Measurements from ENCODE around the gene ZNF879. TPM values are rescaled to one million over a fixed set of nuclear protein-coding genes. Genes with fewer than 3 reads are reported as not detected.

Gene ZNF879
- total and polyA plus RNA-seq, 2 of the 13 experiments (the other 11 are each of a cell fraction or from before 2014, with no cell fraction given): 0.83 to 2.8 TPM

DNA sequence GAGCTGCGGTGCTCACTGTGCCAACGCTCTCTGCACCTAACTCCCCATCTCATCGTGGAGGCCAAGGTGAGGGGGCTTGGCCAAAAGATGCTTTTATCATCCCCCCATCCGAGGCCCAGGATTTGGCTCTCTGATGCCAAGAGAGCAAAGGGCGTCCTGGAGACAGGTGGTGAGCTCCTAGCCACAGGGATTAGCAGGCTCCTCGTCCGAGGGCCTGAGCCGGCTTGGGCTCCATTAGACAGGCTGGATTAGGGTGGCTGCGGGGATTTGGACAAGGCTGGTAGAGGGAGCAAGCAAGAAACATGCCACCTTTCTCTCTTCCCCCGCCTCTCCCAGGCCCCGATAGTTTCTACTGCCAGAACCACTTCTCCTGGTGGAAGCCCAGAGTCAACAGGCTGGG lies 27.4 kb upstream of the ZNF879 start (continued):
- TF ChIP-seq CREB1 (IDR thresholded peaks at IDR 0.05) (no peak), CREB1 (CRISPR knock-in tag; IDR thresholded peaks at IDR 0.05) (no peak), ZSCAN22 (CRISPR knock-in tag; IDR thresholded peaks at IDR 0.05) (no peak)

DNA sequence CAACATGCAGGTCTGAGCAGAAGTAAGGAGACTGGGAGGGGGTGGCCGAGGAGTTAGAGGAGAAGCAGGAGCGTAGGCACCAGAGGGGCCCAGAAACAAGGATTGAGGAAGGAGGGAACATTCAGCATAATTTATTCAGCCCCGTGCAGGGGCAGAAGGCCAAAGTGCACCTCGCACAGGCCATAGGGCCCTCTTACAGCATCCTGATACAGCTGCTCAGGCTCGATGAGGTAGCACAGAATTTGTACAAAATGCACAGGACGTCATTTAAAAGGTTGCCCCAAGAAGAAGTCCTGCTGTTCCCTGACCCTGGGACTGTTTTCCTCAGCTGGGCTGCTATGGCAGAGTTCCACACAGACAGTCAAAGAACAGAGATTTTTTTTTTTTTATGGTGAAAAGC lies 26.4 kb upstream of the ZNF879 start:
- no peaks in the 10 kb centered on the region; a peak in 1 of 5 replicates for H3K27me3 ChIP-seq (ENCODE audit: control insufficient read depth in 1 of 2, insufficient read depth in 2 of 2, low read length in 2 of 2)
- no peaks in the 10 kb centered on the region for H3K4me1 ChIP-seq (ENCODE audit: insufficient read depth, low read length)
- POLR2A ChIA-PET: no interaction called here
- in situ Hi-C loops (cut with HindIII; ENCODE audit: extremely low pct_ligation_motif_present, low pct_unique_long_range_greater_than_20kb) (no loop called here), intact Hi-C loops (cut with micrococcal nuclease; ENCODE audit: unreplicated experiment) (no loop called here)
- no peak overlapping the region for H3K27ac ChIP-seq (ENCODE audit: extremely low read length, insufficient read depth, low read length)
- FAIRE-seq (no peak), DNase-seq (ENCODE audit: low spot score) (no peak), ATAC-seq (no peak)
- WGBS (ENCODE audit: low lambda C conversion rate): 10% methylated on average over 6 of the region's 6 CpGs
- no peaks in the 10 kb centered on the region for H3K79me2 ChIP-seq (ENCODE audit: insufficient read depth, low read length)
- H3K4me3 ChIP-seq (replicated peaks in 1 of 3; ENCODE audit: insufficient read depth in 1 of 3, low read depth in 2 of 3, low read length in 3 of 3): no peak overlapping the region
- no peak overlapping the region for H3K9ac ChIP-seq (ENCODE audit: insufficient read depth, low read depth, low read length)
- no TSS peak for BruUV-seq (replicated peaks)
- H2AFZ ChIP-seq (ENCODE audit: low read length): no peak overlapping the region
- no peaks in the 10 kb centered on the region for H4K20me1 ChIP-seq (ENCODE audit: insufficient read depth, low read length)
- CTCF ChIA-PET (ENCODE audit: low intra/inter-chr PET ratio, low total read pairs): no interaction called here
- H3K4me2 ChIP-seq (ENCODE audit: low read depth, low read length): no peak overlapping the region
- H3K9me3 ChIP-seq (ENCODE audit: low read length): peaks cover 18% of the 10 kb centered on the region; the same call in 1 of the 2 replicates
- no peaks in the 10 kb centered on the region for H3K36me3 ChIP-seq (replicated peaks in 1 of 2; ENCODE audit: control insufficient read depth in 1 of 2, insufficient read depth in 2 of 2, low read length in 2 of 2)
- no peak for TF ChIP-seq ISX (CRISPR knock-in tag; conservative IDR thresholded peaks at IDR 0.05)
- TF ChIP-seq, protein P1, sequence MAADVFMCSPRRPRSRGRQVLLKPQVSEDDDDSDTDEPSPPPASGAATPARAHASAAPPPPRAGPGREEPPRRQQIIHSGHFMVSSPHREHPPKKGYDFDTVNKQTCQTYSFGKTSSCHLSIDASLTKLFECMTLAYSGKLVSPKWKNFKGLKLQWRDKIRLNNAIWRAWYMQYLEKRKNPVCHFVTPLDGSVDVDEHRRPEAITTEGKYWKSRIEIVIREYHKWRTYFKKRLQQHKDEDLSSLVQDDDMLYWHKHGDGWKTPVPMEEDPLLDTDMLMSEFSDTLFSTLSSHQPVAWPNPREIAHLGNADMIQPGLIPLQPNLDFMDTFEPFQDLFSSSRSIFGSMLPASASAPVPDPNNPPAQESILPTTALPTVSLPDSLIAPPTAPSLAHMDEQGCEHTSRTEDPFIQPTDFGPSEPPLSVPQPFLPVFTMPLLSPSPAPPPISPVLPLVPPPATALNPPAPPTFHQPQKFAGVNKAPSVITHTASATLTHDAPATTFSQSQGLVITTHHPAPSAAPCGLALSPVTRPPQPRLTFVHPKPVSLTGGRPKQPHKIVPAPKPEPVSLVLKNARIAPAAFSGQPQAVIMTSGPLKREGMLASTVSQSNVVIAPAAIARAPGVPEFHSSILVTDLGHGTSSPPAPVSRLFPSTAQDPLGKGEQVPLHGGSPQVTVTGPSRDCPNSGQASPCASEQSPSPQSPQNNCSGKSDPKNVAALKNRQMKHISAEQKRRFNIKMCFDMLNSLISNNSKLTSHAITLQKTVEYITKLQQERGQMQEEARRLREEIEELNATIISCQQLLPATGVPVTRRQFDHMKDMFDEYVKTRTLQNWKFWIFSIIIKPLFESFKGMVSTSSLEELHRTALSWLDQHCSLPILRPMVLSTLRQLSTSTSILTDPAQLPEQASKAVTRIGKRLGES (CRISPR knock-in tag; IDR thresholded peaks at IDR 0.05; ENCODE audit: borderline replicate concordance): no peak
- TF ChIP-seq ZNF556 (CRISPR knock-in tag; IDR thresholded peaks at IDR 0.05; ENCODE audit: borderline replicate concordance): no peak
- TF ChIP-seq XRCC5 (optimal IDR thresholded peaks at IDR 0.05; ENCODE audit: low read length): no peak
- TF ChIP-seq AGO2 (optimal IDR thresholded peaks at IDR 0.05; ENCODE audit: low read depth, low read length): no peak
- TF ChIP-seq, protein P2, sequence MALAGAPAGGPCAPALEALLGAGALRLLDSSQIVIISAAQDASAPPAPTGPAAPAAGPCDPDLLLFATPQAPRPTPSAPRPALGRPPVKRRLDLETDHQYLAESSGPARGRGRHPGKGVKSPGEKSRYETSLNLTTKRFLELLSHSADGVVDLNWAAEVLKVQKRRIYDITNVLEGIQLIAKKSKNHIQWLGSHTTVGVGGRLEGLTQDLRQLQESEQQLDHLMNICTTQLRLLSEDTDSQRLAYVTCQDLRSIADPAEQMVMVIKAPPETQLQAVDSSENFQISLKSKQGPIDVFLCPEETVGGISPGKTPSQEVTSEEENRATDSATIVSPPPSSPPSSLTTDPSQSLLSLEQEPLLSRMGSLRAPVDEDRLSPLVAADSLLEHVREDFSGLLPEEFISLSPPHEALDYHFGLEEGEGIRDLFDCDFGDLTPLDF (CRISPR knock-in tag; IDR thresholded peaks at IDR 0.05): no peak
- TF ChIP-seq, protein P3, sequence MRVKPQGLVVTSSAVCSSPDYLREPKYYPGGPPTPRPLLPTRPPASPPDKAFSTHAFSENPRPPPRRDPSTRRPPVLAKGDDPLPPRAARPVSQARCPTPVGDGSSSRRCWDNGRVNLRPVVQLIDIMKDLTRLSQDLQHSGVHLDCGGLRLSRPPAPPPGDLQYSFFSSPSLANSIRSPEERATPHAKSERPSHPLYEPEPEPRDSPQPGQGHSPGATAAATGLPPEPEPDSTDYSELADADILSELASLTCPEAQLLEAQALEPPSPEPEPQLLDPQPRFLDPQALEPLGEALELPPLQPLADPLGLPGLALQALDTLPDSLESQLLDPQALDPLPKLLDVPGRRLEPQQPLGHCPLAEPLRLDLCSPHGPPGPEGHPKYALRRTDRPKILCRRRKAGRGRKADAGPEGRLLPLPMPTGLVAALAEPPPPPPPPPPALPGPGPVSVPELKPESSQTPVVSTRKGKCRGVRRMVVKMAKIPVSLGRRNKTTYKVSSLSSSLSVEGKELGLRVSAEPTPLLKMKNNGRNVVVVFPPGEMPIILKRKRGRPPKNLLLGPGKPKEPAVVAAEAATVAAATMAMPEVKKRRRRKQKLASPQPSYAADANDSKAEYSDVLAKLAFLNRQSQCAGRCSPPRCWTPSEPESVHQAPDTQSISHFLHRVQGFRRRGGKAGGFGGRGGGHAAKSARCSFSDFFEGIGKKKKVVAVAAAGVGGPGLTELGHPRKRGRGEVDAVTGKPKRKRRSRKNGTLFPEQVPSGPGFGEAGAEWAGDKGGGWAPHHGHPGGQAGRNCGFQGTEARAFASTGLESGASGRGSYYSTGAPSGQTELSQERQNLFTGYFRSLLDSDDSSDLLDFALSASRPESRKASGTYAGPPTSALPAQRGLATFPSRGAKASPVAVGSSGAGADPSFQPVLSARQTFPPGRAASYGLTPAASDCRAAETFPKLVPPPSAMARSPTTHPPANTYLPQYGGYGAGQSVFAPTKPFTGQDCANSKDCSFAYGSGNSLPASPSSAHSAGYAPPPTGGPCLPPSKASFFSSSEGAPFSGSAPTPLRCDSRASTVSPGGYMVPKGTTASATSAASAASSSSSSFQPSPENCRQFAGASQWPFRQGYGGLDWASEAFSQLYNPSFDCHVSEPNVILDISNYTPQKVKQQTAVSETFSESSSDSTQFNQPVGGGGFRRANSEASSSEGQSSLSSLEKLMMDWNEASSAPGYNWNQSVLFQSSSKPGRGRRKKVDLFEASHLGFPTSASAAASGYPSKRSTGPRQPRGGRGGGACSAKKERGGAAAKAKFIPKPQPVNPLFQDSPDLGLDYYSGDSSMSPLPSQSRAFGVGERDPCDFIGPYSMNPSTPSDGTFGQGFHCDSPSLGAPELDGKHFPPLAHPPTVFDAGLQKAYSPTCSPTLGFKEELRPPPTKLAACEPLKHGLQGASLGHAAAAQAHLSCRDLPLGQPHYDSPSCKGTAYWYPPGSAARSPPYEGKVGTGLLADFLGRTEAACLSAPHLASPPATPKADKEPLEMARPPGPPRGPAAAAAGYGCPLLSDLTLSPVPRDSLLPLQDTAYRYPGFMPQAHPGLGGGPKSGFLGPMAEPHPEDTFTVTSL (CRISPR knock-in tag; IDR thresholded peaks at IDR 0.05; ENCODE audit: borderline replicate concordance): no peak
- TF ChIP-seq, protein P4, sequence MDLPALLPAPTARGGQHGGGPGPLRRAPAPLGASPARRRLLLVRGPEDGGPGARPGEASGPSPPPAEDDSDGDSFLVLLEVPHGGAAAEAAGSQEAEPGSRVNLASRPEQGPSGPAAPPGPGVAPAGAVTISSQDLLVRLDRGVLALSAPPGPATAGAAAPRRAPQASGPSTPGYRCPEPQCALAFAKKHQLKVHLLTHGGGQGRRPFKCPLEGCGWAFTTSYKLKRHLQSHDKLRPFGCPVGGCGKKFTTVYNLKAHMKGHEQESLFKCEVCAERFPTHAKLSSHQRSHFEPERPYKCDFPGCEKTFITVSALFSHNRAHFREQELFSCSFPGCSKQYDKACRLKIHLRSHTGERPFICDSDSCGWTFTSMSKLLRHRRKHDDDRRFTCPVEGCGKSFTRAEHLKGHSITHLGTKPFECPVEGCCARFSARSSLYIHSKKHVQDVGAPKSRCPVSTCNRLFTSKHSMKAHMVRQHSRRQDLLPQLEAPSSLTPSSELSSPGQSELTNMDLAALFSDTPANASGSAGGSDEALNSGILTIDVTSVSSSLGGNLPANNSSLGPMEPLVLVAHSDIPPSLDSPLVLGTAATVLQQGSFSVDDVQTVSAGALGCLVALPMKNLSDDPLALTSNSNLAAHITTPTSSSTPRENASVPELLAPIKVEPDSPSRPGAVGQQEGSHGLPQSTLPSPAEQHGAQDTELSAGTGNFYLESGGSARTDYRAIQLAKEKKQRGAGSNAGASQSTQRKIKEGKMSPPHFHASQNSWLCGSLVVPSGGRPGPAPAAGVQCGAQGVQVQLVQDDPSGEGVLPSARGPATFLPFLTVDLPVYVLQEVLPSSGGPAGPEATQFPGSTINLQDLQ (CRISPR knock-in tag; IDR thresholded peaks at IDR 0.05): no peak
